Loucy (cell line): ENCODE data around the gene SLC9A6.

Experiments used
- H2AFZ ChIP-seq: fragments of 200-600 bp; sonication (generic); 2 replicates; pipeline ENCODE4 v1.6.0; 2016; ENCODE audit warnings: antibody characterized with exemption, mild to moderate bottlenecking, low read length, moderate library complexity
- H3F3A ChIP-seq: fragments of 200-600 bp; 2 replicates; pipeline ENCODE4 v1.6.0; 2016; ENCODE audit warnings: antibody characterized with exemption, low read depth, mild to moderate bottlenecking
- H3K27me3 ChIP-seq: fragments of 200-600 bp; sonication (generic); 2 replicates; pipeline ENCODE4 v1.6.1; 2014; ENCODE audit warnings: low read length, mild to moderate bottlenecking; ENCODE audit not compliant: insufficient read depth, poor library complexity, severe bottlenecking
- H3K36me3 ChIP-seq: fragments of 200-600 bp; sonication (generic); 2 replicates; pipeline ENCODE4 v1.6.1; 2016; ENCODE audit warnings: low read length; ENCODE audit not compliant: insufficient read depth
- H3K4me1 ChIP-seq: fragments of 200-600 bp; sonication (generic); 2 replicates; pipeline ENCODE4 v1.5.1; 2014; ENCODE audit warnings: low read length, mild to moderate bottlenecking; ENCODE audit not compliant: insufficient read depth, poor library complexity, severe bottlenecking
- H3K4me2 ChIP-seq: fragments of 200-600 bp; sonication (generic); 2 replicates; pipeline ENCODE4 v1.6.0; 2014; ENCODE audit warnings: antibody characterized with exemption, low read length, low read depth, mild to moderate bottlenecking; ENCODE audit not compliant: poor library complexity, severe bottlenecking
- H3K4me3 ChIP-seq: fragments of 200-600 bp; sonication (generic); 2 replicates; pipeline ENCODE4 v1.5.1; 2014; ENCODE audit warnings: low read length, mild to moderate bottlenecking, mixed read lengths; ENCODE audit not compliant: poor library complexity, severe bottlenecking
- H3K79me2 ChIP-seq: fragments of 200-600 bp; sonication (generic); 2 replicates; pipeline ENCODE4 v1.6.1; 2014; ENCODE audit warnings: low read length; ENCODE audit not compliant: insufficient read depth
- H3K9ac ChIP-seq: fragments of 200-600 bp; sonication (generic); 2 replicates; pipeline ENCODE4 v1.6.0; 2014; ENCODE audit warnings: mild to moderate bottlenecking, low read depth, low read length, moderate library complexity; ENCODE audit not compliant: poor library complexity, severe bottlenecking
- H3K9me2 ChIP-seq: fragments of 200-600 bp; sonication (generic); replicated peaks from 2 replicates; pipeline ENCODE4 v1.6.1; 2016; ENCODE audit warnings: low read depth, low read length, mixed read lengths
- H3K9me3 ChIP-seq: fragments of 200-600 bp; sonication (generic); 2 replicates; pipeline ENCODE4 v1.6.1; 2014; ENCODE audit warnings: mild to moderate bottlenecking, antibody characterized with exemption, low read length, low read depth; ENCODE audit not compliant: insufficient read depth
- H4K20me1 ChIP-seq: fragments of 200-600 bp; sonication (generic); 2 replicates; pipeline ENCODE4 v1.6.0; 2014; ENCODE audit warnings: antibody characterized with exemption, low read length, mild to moderate bottlenecking; ENCODE audit not compliant: insufficient read depth, poor library complexity, severe bottlenecking
- CTCF ChIP-seq: fragments of 200-600 bp; sonication (generic); conservative IDR thresholded peaks from 2 replicates; pipeline ENCODE4 v1.5.1; 2014; ENCODE audit warnings: mild to moderate bottlenecking, antibody characterized with exemption, low read length
- EZH2phosphoT487 ChIP-seq: fragments of 200-600 bp; IDR thresholded peaks from 2 replicates; pipeline ENCODE4 v1.6.1; 2018; ENCODE audit warnings: antibody characterized with exemption, mild to moderate bottlenecking, moderate library complexity, borderline replicate concordance

SLC9A6 gene

GRCh38 chrX:135981668-135982067, 3.6 kb upstream of the SLC9A6 start:
- H2AFZ ChIP-seq: no peak overlapping the region
- H3K4me2 ChIP-seq: no peak overlapping the region
- no peaks in the 10 kb centered on the region for H3K36me3 ChIP-seq
- no peak for TF ChIP-seq EZH2phosphoT487
- no peak for TF ChIP-seq CTCF
- H3K27me3 ChIP-seq: no peaks in the 10 kb centered on the region
- H3K9me3 ChIP-seq: no peaks in the 10 kb centered on the region
- H3K79me2 ChIP-seq: peaks cover 12% of the 10 kb centered on the region; the same call in 1 of the 2 replicates
- no peaks in the 10 kb centered on the region for H4K20me1 ChIP-seq
- H3K4me3 ChIP-seq: no peak overlapping the region
- no peaks in the 10 kb centered on the region for H3K9me2 ChIP-seq
- H3K9ac ChIP-seq: no peak overlapping the region
- no peaks in the 10 kb centered on the region for H3F3A ChIP-seq
- peaks cover 20% of the 10 kb centered on the region for H3K4me1 ChIP-seq

GRCh38 chrX:135982860-135983259, 2.4 kb upstream of the SLC9A6 start:
- Histone ChIP-seq H3F3A (no peaks in the 10 kb centered on the region), H3K36me3 (no peaks in the 10 kb centered on the region), H4K20me1 (peaks cover 2% of the 10 kb centered on the region), H3K4me1 (peaks cover 20% of the 10 kb centered on the region), H3K79me2 (peaks cover 19% of the 10 kb centered on the region; the same call in 1 of the 2 replicates), H2AFZ (peak overlapping the region; percentile 87; the same call in 1 of the 2 replicates), H3K4me2 (peak overlapping the region; percentile 48), H3K9me2 (no peaks in the 10 kb centered on the region), H3K9me3 (no peaks in the 10 kb centered on the region), H3K4me3 (no peak overlapping the region), H3K27me3 (no peaks in the 10 kb centered on the region), H3K9ac (no peak overlapping the region)
- TF ChIP-seq EZH2phosphoT487 (no peak), CTCF (no peak)

GRCh38 chrX:135984256-135984655, 979 bp upstream of the SLC9A6 start:
- peaks cover 5% of the 10 kb centered on the region for H4K20me1 ChIP-seq
- H3K4me3 ChIP-seq: peak overlapping the region; percentile 87
- H2AFZ ChIP-seq: peak overlapping the region; percentile 95; the same call in 1 of the 2 replicates
- peaks cover 27% of the 10 kb centered on the region for H3K4me1 ChIP-seq
- H3K4me2 ChIP-seq: peak overlapping the region; percentile 83
- H3K9me3 ChIP-seq: no peaks in the 10 kb centered on the region
- peaks cover 30% of the 10 kb centered on the region for H3K79me2 ChIP-seq
- peak overlapping the region; percentile 80 for H3K9ac ChIP-seq
- no peaks in the 10 kb centered on the region for H3F3A ChIP-seq
- no peaks in the 10 kb centered on the region for H3K9me2 ChIP-seq
- no peak for TF ChIP-seq EZH2phosphoT487
- no peak for TF ChIP-seq CTCF
- H3K27me3 ChIP-seq: no peaks in the 10 kb centered on the region
- no peaks in the 10 kb centered on the region for H3K36me3 ChIP-seq
